Umbilical cord (tissue), 2 donors: Measurements from ENCODE around the gene PDK2. TPM values are rescaled to one million over a fixed set of nuclear protein-coding genes. Genes with fewer than 3 reads are reported as not detected.
"Not testable (repeated sequence)": the region's sequence is repeated elsewhere in the genome, so short reads cannot be mapped to it uniquely, and the experiment has no call there.

ENCODE experiments used
- DNase-seq: peaks from one replicate; pipeline ENCODE4 v3.0.0-alpha.2; 2015; ENCODE audit warnings: low spot score
- total RNA-seq: library from RNA; depleted of rRNA; stranded (reverse); fragments of >200 nt; gene quantifications from one replicate; pipeline ENCODE4 v1.2.3, GENCODE V29; 2014; ENCODE audit warnings: low replicate concordance; ENCODE audit not compliant: insufficient read depth

The PDK2 gene
- total RNA-seq, 1 donor from 2014 or later: 37.6 TPM

DNA sequence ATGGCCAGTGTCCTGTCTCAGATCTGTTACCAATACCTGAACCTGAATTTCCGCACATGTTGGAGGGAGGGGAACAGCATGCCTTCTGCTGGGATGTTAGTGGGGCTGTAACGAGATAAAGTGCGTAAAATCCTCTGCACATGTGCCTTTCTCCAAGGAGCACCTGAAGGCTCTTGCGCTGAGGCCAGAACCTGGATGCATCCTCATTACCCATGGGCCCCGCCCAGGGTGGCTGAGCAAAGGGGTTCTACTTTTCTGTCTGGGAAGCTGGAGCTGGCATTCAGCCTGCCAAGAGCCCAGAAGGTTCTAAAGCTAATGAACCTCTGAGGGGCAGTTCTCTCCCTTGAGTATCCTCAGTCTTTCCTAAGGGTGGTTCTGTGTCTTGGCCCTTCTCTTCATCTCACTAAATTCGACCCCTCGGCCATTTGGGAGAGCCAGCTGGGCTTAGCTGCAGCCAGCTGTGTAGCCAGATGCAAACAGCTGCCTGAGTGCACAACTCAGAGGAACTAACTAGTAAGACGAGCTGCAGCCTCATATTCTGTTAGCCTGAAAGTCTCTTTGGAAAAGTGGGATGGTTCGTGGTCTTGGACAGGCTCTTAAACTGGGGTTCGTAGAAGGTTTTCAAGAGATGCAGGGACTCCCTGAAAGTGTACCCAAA, 36.7 kb upstream of the PDK2 start:
- DNase-seq: no peak

DNA sequence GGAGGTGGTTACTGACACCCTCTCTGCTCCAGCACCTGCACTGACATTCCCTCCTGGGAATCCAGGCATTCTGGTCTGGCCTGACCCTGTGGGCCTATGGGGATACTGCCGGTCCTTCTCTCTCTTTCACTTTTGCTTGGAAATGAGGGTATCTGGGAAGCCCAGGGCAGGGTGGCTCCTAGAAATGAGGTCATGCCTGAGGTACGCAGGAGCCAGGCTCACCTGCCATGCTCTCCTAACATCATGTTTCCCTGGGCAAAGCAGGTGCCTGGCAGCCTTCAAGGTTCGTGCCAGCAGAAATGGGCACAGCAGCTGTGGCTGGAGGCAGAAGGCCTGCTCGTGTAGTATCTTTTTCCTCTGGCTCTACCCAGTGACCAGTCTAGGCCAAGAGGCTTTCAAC, 35.9 kb upstream of the PDK2 start:
- DNase-seq: no peak

DNA sequence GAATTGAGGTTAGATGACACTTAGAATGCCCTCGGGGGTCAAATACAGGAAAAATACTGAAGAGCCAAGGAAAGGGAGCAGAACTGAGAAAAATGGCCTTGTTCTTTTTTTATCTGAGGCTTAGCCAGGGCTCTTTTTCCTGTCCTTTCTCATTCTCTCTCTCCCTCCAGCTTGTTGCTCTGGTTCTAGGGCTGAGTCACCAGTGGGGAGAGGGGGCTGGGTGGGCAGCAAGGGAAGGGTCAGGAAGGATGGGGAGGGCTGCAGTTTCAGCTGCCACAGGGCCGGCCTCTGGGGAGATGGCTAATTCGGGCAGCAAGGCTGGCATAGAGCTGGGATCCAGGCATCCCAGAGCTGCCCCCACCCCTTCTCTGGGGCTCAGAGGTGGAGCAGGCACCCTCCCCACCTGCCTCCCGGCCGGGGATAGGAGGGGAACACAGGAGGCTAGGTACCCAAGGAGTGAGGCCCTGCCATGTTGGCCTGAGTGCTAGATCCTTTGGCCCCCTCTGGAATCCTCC, 35.3 kb upstream of the PDK2 start:
- DNase-seq: peak; percentile 86

DNA sequence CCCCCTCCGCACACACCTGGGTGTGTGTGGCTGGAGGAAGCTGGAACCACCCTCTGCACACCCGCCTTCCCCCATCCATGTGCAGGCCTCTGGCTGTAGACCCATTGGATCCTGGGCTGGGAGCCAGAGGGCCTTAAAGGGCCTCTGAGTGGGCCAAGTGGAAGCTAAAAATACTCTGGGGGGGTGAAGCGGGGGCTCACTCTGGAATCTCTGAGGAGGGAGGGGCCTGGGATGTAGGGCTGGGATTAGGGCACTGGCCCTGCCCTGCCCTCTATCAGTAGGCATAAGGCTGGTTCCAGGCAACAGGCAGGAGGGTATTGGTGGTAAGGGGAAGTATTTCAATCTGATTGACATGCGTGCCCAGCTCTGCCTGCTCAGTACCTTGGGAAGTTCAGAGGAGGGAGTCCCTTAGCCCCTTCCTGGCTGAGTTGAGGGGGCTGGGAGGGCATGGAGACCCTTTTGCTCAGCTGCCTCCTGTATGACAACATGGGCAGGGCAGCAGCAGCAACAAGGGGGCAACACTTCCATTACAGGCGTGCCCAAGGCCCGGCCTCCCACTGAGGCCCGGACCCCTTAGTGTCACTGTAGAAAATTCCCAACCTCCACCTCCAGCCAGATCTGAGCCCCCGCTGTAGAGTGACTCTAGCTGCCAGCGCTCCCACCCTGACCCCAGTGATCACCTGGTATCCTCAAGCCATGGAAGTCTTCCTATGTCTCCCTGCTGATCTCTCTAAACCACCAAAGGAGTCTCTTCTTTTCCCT, 34.0 kb upstream of the PDK2 start:
- peak; percentile 97 for DNase-seq

DNA sequence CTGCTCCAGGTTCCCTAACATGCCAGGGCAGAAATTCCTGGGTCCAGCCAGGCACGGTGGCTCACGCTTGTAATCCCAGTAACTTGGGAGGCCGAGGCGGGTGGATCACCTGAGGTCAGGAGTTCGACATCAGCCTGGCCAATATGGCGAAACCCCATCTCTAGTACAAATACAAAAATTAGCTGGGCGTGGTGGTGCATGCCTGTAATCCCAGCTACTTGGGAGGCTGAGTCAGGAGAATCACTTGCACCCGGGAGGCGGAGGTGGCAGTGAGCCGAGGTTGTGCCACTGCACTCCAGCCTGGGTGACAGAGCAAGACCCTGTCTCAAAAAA, 33.5 kb upstream of the PDK2 start:
- DNase-seq: not testable (repeated sequence)

DNA sequence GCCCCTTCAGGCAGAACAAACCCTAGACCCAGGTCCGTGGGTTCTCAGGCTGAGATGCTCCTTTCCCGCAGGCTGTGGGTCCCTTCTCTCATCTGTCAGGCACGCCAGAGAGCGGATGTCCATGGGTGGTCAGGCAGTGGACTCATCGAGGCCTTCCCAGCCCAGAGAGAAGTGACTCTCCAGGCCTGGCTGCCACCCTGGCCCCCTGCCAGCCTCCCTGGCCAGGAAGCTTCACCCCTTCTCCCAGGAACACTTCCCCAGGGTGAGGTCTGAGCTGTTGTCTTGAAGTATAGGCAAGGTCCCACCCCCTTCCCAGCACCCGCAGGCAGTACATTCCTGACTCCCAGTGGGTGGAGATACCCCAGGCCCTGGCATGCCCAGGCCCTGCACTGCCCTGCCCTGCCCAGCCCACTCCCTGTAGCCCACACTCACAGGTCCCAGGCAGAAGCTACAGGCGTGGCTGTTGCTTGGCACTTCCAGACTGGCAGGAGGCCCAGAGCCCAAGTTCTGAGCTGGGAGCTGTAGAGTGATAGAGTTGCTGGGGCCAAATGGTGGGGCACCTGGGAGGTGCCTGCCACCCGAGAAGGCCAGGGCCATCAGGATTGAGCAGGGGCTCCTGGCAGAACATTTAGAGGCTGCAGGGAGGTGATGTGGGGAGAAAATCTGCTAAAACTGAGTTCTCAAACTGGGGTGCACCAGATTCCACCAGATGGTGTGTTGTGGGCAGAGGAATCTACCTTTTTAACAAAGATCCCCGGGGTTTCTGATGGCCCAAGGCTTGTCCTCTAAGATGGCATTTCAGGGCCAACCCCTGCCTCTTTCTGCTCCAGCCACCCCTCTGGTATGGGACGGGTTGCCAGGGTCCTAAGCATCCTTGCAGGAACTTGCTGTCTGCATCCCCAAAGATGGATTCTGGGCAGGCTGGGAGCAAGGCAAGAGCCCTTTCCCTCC, 32.6 kb upstream of the PDK2 start:
- DNase-seq: peak; percentile 81

DNA sequence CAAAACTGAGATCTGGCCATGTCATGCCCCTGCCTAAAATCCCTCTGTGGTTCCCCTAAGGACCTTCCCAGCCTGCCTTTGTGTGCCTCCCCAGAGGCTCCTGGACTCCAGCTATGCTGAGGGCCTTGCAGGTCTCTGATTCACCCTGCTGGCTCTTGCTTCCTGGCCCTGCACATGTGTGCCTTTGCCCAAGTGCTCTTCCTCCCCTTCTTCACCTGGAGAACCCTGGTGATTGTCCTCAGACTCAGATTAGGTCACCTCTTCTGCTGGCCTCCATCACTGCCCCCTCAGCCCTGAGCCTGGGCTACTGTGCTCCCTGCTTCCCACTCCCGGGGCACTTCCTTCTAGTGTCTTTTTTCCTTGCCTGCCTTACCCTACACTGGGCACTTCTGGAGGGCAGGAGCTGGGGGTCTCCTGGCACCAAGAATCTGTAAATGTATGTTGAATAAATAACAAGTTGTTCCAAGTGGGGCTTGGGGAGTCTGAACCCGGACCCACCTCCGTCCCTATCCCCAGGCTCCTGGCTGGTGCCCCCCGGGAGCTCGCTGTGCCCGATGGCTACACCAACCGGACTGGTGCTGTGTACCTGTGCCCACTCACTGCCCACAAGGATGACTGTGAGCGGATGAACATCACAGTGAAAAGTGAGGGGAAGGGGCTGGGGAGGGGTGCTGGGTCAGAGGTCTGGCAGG, 31.4 kb upstream of the PDK2 start:
- no peak for DNase-seq

DNA sequence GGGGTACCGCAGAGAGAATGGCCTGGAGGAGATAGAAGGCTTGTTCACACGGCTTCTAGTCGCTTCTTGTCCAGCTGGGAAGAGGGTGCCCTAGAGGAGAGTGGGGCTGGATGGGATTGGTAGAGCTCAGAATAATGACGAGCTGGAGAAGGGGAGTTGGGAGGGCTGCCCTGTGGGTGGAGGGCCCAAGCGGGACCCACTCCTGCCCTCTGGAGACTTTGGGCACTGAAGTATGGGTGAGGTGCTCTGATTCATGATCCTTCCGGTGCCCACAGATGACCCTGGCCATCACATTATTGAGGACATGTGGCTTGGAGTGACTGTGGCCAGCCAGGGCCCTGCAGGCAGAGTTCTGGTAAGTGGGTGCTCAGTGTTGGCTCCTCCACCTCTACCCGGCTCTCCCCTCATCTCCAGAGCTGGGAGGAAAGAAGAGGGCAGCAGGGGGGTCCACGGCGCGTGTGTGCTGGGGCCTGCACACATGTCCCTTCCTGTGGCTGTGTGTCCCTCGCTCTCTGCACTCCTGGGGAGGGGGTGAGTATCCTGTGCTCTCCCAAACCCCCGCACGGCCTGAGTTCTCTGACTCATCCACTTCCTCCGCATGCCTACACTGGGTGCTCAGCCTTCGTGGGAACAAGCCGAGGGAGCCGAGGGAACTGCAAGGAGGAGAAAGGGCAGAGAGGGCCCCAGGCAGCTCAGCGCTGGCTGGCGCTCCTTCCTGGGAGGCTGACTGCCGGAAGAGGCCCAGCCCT, 30.7 kb upstream of the PDK2 start:
- DNase-seq: peak; percentile 87

DNA sequence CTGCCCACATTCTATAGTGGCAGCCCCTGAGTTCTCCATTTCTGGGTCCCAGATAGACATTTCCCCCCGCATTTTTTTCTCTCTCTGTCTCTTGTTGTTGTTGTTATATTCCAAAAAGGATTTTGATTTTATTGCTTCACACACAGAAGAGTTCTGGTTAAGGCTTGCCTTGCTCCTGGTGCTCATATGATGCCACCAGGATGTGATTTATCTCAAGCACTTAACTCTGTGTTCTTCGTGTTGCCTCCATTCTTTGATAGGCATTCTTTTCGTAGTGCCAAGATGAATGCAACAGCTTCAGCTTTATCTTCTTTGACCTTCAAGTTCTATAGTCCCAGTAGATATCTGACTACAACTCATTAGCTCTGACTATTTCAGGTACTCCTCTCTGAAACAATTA, 30.1 kb upstream of the PDK2 start:
- no peak for DNase-seq

DNA sequence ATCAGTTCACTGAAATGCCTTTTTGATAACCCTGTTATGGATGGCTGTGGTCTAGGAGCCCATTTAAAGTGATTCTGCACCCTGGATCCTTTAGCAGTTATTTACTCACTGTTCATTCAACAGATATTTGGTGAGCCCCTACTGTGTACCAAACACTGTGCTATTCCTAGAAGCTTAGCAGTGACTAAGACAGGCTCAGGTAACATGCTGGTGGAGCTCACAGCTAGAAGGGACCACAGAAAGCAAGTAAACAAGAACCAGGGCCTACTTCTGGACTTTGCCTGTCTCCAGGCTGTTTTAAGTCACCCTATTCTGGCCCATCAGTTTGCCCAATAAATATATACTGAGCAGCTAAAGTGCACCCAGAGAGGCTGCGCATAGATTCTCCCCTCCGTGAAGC, 28.2 kb upstream of the PDK2 start:
- no peak for DNase-seq

DNA sequence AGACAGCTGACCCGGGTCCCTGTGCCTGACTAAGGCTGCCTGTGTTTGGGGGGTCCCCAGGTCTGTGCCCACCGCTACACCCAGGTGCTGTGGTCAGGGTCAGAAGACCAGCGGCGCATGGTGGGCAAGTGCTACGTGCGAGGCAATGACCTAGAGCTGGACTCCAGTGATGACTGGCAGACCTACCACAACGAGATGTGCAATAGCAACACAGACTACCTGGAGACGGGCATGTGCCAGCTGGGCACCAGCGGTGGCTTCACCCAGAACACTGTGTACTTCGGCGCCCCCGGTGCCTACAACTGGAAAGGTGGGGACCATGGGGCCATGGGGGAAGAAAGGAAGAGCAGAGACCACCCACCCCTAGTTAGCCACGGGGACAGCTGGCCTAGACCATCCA, 27.2 kb upstream of the PDK2 start:
- no peak for DNase-seq

DNA sequence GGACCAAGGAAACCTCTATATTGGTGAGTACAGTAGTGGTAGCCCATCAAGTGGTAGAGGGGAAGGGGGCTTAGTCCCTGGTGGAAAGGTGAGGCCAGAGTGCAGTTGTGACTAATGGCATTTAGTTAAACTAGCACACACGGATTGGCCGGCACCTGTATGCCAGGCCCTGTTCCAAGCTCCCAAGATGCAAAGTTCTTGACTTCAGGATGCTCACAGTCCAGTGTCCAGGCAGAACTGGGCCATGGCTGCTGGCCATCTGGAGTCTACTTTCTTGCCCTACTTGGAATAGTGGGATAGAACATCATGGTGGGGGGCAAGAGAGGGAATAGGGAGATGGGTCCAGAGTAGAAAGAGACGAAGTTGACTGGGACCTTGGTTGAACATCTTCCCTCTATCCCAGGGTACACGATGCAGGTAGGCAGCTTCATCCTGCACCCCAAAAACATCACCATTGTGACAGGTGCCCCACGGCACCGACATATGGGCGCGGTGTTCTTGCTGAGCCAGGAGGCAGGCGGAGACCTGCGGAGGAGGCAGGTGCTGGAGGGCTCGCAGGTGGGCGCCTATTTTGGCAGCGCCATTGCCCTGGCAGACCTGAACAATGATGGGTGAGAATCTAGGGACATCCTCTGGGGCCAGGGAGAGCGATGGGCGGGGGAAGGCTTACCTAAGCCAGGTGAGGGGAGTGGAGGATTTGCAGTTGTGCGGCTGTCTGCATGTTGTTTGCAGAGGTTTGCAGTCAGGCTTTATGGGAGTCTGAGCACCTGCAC, 24.1 kb upstream of the PDK2 start:
- no peak for DNase-seq

DNA sequence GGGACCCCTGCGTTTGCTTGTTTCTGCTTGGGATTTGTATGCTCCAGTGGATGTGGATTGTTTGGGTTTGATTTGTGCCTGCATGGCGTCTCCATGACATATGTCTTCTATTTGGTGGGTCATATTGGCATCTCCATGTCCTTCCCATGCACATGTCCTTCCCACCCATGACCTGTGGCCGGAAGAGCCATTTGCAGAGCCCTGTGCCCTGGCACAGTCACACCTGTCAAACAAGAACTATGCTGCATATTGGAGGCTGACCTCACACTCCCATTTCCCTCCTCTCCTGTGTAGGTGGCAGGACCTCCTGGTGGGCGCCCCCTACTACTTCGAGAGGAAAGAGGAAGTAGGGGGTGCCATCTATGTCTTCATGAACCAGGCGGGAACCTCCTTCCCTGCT, 23.5 kb upstream of the PDK2 start:
- no peak for DNase-seq

DNA sequence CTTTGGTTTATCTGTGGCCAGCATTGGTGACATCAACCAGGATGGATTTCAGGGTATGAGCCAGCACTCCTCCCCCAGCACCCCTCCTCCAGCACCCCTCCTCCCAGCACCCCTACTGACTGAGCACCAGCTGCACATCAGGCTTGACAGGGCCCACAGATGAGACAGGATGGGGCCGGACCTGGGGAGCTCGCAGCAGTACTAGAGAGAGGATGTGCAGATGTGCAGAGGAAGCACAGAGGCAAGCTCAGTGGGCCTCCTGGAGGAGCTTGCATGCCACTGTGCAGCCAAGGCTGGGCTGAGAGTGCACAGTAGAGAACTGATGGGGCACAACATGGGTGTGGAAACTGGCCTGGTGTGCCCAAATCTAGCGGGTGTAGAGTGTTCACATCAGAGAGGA, 23.0 kb upstream of the PDK2 start:
- no peak for DNase-seq

DNA sequence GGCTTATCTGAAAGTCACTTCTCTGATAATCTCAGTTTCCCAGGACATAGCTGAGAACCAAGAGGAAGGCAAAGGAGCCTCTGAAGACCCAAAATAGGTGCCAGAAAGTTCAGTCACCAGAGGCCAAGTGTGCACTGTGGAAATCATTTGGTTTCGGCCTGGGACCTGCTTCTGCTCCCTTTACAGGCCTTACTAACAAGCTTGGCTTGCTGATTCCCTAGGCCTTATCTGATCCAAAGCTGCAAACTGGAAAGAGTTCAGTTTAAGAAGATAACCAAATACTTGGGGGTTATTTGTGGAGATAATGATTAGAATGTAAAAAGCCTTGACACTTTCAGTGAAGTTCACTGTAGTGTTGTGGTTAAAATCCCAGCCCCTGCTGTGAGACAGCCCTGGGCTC, 22.2 kb upstream of the PDK2 start:
- peak; percentile 50 for DNase-seq

DNA sequence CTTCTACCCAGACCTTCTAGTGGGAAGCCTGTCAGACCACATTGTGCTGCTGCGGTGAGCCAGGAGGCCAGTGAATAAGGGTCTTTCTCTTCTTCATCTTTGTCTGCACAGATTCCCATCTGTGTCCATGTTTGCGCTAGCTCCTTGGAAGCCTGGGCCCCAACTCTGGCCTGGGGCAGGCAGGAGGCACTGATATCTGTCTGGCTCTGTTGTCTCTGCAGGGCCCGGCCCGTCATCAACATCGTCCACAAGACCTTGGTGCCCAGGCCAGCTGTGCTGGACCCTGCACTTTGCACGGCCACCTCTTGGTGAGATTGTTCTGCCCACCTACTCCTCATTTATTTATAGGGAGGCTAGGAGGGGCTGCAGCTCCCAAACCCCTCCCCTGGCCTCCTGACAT, 20.9 kb upstream of the PDK2 start:
- no peak for DNase-seq

DNA sequence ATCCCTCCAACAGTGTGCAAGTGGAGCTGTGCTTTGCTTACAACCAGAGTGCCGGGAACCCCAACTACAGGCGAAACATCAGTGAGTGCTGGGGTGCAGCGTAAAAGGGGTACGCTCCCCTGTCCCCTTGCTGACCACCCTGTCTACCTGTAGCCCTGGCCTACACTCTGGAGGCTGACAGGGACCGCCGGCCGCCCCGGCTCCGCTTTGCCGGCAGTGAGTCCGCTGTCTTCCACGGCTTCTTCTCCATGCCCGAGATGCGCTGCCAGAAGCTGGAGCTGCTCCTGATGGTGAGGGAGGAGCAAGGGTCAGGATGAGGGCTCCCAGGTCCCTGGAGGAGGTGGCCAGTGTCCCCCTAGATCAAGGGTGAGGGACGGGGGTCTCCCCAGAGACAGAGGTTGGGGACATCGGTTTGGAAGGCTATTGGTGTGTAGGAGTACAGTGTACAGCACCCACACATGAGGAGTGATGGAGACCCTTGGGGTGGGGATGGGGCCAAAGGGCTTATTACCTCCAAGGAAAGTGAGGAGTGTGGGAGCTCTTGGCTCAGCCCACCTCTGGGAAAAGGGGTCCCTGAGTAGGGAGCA, 19.6 kb upstream of the PDK2 start:
- no peak for DNase-seq

DNA sequence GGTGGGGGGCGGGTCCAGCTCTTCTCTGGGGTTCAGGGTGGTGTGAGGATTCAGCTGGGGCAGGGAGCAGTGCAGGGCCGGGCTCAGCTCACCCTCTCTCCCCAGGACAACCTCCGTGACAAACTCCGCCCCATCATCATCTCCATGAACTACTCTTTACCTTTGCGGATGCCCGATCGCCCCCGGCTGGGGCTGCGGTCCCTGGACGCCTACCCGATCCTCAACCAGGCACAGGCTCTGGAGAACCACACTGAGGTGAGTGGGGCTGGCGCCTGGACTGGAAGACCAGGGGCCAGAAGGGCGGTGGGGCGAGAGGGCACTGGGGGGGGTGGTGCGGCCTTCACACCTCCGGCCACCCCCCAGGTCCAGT, 18.9 kb upstream of the PDK2 start:
- no peak for DNase-seq

DNA sequence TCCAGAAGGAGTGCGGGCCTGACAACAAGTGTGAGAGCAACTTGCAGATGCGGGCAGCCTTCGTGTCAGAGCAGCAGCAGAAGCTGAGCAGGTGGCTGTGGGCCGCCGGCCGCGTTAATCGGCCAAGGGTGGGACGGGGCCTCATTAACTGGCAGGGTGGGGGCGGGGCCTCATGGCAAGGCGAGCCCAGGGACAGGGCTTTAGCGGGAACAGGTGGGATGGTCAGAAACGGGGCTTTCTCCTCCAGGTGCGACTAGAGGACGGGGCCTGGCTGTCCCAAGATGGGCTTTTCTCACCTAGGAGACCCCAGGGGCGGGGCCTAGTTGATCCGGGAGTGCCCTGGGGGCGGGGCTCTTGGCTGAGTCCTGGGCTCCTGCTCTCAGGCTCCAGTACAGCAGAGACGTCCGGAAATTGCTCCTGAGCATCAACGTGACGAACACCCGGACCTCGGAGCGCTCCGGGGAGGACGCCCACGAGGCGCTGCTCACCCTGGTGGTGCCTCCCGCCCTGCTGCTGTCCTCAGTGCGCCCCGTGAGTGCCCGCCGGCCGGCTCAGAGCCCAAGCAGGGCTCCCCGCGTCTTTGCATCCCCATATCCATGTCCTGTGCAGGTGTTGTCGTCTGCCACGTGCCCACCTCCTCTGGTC, 18.4 kb upstream of the PDK2 start:
- no peak for DNase-seq
